ENCODE results near the gene KCNH8. TPM values are rescaled to one million over a fixed set of nuclear protein-coding genes. Genes with fewer than 3 reads are reported as not detected.

KCNH8 gene
- total and polyA plus RNA-seq, 2 experiments from 2014 or later, result not detected

DNA sequence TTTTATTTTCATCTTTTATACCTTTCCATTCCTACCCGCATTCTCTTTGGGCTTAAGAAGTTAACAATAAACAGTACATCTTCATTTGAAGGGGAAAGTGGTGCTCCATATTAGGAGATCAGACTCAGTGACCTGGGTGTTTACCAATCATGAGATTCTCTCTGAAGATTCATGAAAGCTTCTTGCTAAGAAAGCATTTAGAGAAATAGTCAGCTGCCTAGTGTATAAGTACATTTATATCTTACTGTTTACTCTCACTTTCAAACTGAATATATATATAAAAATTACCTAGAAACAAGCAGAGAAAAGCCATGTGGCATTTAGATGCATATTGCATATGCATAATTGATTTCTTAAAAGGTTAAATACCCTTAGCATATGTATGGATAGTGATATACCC is 100.5 kb downstream of the KCNH8 start:
- no peaks in the 10 kb centered on the region for H3K9me3 ChIP-seq (ENCODE audit: low read depth)
- no peaks in the 10 kb centered on the region for H3K27me3 ChIP-seq (replicated peaks; ENCODE audit: insufficient read depth)
- no peaks in the 10 kb centered on the region for H3K36me3 ChIP-seq (ENCODE audit: low read depth)
- TF ChIP-seq EZH2 (IDR thresholded peaks at IDR 0.05; ENCODE audit: insufficient read depth, poor library complexity, severe bottlenecking), result no peak
- H3F3A ChIP-seq (ENCODE audit: insufficient read depth), result no peaks in the 10 kb centered on the region
- no peaks in the 10 kb centered on the region for H3K9me2 ChIP-seq (ENCODE audit: insufficient read depth)
- no peak overlapping the region for H3K27ac ChIP-seq
- WGBS, 2 experiments (ENCODE audit: low coverage in 1 of 2, low lambda C conversion rate in 2 of 2, missing lambda C conversion rate in 2 of 2), result 18% methylated on average over 1 of the region's 1 CpG
- in situ Hi-C loops (cut with MboI), result no loop called here
- no peak overlapping the region for H2AFZ ChIP-seq
- DNase-seq, result no peak
- no peaks in the 10 kb centered on the region for H3K79me2 ChIP-seq (ENCODE audit: insufficient read depth)
- no peak overlapping the region for H3K9ac ChIP-seq
- H3K4me1 ChIP-seq (ENCODE audit: insufficient read depth), result no peaks in the 10 kb centered on the region
- no peak overlapping the region for H3K4me3 ChIP-seq
- H4K20me1 ChIP-seq (ENCODE audit: insufficient read depth), result no peaks in the 10 kb centered on the region
- no peak overlapping the region for H3K4me2 ChIP-seq (ENCODE audit: unreplicated experiment)

DNA sequence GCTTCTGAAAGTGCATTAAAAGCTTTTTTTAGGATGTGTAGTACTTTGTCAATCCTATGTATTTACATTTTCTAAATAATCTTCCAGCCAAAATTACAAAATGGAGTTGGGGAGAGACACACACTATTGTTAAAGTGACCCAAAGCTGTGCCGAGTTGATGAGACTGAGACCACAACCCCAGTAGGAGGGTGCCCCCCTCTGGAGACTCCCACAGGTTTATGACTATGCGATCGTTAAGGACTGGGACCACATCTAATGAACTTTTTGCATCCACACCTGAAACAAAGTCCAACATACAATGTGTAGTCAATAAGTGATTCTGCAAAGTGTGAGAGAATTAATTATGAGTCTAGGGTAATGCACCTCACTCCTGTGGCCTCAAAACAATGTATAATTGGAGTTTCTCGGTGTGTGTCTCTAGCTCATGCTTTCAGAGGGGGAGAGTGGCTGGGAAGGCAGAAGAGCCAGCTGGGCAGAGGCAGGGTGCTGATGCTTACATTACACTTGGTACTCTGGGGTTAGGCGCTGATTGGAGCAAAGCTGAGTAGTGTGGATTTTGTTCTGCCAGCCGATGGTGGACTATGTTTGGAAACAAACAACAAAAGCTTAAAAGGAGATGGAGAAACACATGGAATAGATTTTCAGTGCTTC is 102.8 kb downstream of the KCNH8 start:
- Histone ChIP-seq H3K27me3 (replicated peaks; ENCODE audit: insufficient read depth) (no peaks in the 10 kb centered on the region), H3K9ac (no peak overlapping the region), H3K4me3 (no peak overlapping the region), H3K9me2 (ENCODE audit: insufficient read depth) (no peaks in the 10 kb centered on the region), H3K27ac (no peak overlapping the region), H3K4me2 (ENCODE audit: unreplicated experiment) (no peak overlapping the region), H3K79me2 (ENCODE audit: insufficient read depth) (no peaks in the 10 kb centered on the region), H3K36me3 (ENCODE audit: low read depth) (no peaks in the 10 kb centered on the region), H4K20me1 (ENCODE audit: insufficient read depth) (no peaks in the 10 kb centered on the region), H2AFZ (no peak overlapping the region), H3K4me1 (ENCODE audit: insufficient read depth) (no peaks in the 10 kb centered on the region), H3F3A (ENCODE audit: insufficient read depth) (no peaks in the 10 kb centered on the region), H3K9me3 (ENCODE audit: low read depth) (no peaks in the 10 kb centered on the region)
- 17 to 22% methylated on average over 6 of the region's 6 CpGs for WGBS, 2 experiments (ENCODE audit: low coverage in 1 of 2, low lambda C conversion rate in 2 of 2, missing lambda C conversion rate in 2 of 2)
- in situ Hi-C loops (cut with MboI), result no loop called here
- DNase-seq, result no peak
- TF ChIP-seq EZH2phosphoT487 (IDR thresholded peaks at IDR 0.05; ENCODE audit: insufficient read depth, low read depth) (no peak), EZH2 (IDR thresholded peaks at IDR 0.05; ENCODE audit: insufficient read depth, poor library complexity, severe bottlenecking) (no peak)

DNA sequence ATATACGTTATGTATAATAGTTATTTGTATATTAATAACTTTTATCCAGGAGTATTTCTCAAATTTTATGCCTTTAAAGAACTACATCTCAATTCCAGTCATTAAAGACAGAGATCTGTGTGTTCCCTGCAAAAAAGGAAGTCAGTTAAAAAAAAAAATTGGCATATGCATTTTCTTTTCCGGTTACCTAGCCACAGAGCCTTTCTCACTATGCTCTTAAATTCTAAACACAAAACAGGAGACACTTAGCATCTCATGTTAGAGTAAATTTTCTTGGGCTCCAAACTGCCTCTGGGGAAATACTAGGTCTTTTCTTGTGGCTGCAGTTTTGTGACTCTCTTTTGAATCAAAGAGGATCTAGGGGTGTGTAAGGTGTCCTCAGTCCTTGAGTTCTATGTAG is 105.9 kb downstream of the KCNH8 start:
- Histone ChIP-seq H3K4me2 (ENCODE audit: unreplicated experiment) (no peak overlapping the region), H3K4me1 (ENCODE audit: insufficient read depth) (no peaks in the 10 kb centered on the region), H3K79me2 (ENCODE audit: insufficient read depth) (no peaks in the 10 kb centered on the region), H3K27ac (no peak overlapping the region), H3K27me3 (replicated peaks; ENCODE audit: insufficient read depth) (no peaks in the 10 kb centered on the region), H3K9me2 (ENCODE audit: insufficient read depth) (no peaks in the 10 kb centered on the region), H3K9ac (no peak overlapping the region), H3F3A (ENCODE audit: insufficient read depth) (no peaks in the 10 kb centered on the region), H4K20me1 (ENCODE audit: insufficient read depth) (no peaks in the 10 kb centered on the region), H3K36me3 (ENCODE audit: low read depth) (no peaks in the 10 kb centered on the region), H3K4me3 (no peak overlapping the region), H3K9me3 (ENCODE audit: low read depth) (no peaks in the 10 kb centered on the region), H2AFZ (no peak overlapping the region)
- 10 to 15% methylated on average over 2 of the region's 2 CpGs for WGBS, 2 experiments (ENCODE audit: low coverage in 1 of 2, low lambda C conversion rate in 2 of 2, missing lambda C conversion rate in 2 of 2)
- no peak for DNase-seq
- in situ Hi-C loops (cut with MboI), result no loop called here
- TF ChIP-seq EZH2phosphoT487 (IDR thresholded peaks at IDR 0.05; ENCODE audit: insufficient read depth, low read depth), result no peak
- no peak for TF ChIP-seq EZH2 (IDR thresholded peaks at IDR 0.05; ENCODE audit: insufficient read depth, poor library complexity, severe bottlenecking)

DNA sequence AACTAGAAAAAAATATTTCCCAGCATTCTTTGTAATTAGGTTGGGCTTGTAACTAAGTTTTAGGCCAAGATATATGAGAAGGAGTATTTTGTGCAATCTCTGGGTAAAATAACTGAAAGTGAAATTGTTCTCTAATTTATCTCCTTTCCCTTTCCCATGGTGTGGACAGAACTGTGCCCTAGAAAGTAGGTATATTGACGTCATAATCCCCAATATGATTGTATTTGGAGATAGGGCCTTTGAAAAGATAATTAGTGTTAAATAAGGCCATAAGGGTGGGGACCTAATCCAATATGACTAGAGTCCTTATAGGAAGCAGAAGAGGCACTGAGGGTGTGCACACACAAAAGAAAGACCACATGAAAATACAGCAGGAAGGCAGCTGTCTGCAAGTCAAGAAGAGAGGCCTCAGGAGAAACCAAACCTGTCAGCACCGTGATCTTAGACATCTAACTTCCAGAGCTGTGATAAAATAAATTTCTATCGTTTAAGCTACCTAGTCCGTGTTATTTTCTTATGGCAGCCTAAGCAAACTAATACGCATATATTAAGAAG is 106.6 kb downstream of the KCNH8 start:
- DNase-seq, result no peak
- no peaks in the 10 kb centered on the region for H4K20me1 ChIP-seq (ENCODE audit: insufficient read depth)
- TF ChIP-seq EZH2phosphoT487 (IDR thresholded peaks at IDR 0.05; ENCODE audit: insufficient read depth, low read depth) (no peak), EZH2 (IDR thresholded peaks at IDR 0.05; ENCODE audit: insufficient read depth, poor library complexity, severe bottlenecking) (no peak)
- 13 to 19% methylated on average over 5 of the region's 5 CpGs for WGBS, 2 experiments (ENCODE audit: low coverage in 1 of 2, low lambda C conversion rate in 2 of 2, missing lambda C conversion rate in 2 of 2)
- no peak overlapping the region for H3K9ac ChIP-seq
- no peaks in the 10 kb centered on the region for H3K9me2 ChIP-seq (ENCODE audit: insufficient read depth)
- no peaks in the 10 kb centered on the region for H3F3A ChIP-seq (ENCODE audit: insufficient read depth)
- no peak overlapping the region for H3K27ac ChIP-seq
- H3K4me2 ChIP-seq (ENCODE audit: unreplicated experiment), result no peak overlapping the region
- no peaks in the 10 kb centered on the region for H3K79me2 ChIP-seq (ENCODE audit: insufficient read depth)
- no peak overlapping the region for H2AFZ ChIP-seq
- no peaks in the 10 kb centered on the region for H3K9me3 ChIP-seq (ENCODE audit: low read depth)
- H3K27me3 ChIP-seq (replicated peaks; ENCODE audit: insufficient read depth), result no peaks in the 10 kb centered on the region
- H3K36me3 ChIP-seq (ENCODE audit: low read depth), result no peaks in the 10 kb centered on the region
- no peak overlapping the region for H3K4me3 ChIP-seq
- H3K4me1 ChIP-seq (ENCODE audit: insufficient read depth), result no peaks in the 10 kb centered on the region
- in situ Hi-C loops (cut with MboI), result no loop called here
